HG02970 (cell line): Measurements from ENCODE around the gene BAD.
"Not testable (repeated sequence)": the region's sequence is repeated elsewhere in the genome, so short reads cannot be mapped to it uniquely, and the experiment has no call there.

Experiments
- ATAC-seq: cut with Tn5 transposase; IDR thresholded peaks from one replicate; pipeline ENCODE4 v1.9.1; 2021; ENCODE audit warnings: mild to moderate bottlenecking, moderate library complexity, moderate number of reproducible peaks; ENCODE audit not compliant: unreplicated experiment, low FRiP score

Gene BAD

DNA sequence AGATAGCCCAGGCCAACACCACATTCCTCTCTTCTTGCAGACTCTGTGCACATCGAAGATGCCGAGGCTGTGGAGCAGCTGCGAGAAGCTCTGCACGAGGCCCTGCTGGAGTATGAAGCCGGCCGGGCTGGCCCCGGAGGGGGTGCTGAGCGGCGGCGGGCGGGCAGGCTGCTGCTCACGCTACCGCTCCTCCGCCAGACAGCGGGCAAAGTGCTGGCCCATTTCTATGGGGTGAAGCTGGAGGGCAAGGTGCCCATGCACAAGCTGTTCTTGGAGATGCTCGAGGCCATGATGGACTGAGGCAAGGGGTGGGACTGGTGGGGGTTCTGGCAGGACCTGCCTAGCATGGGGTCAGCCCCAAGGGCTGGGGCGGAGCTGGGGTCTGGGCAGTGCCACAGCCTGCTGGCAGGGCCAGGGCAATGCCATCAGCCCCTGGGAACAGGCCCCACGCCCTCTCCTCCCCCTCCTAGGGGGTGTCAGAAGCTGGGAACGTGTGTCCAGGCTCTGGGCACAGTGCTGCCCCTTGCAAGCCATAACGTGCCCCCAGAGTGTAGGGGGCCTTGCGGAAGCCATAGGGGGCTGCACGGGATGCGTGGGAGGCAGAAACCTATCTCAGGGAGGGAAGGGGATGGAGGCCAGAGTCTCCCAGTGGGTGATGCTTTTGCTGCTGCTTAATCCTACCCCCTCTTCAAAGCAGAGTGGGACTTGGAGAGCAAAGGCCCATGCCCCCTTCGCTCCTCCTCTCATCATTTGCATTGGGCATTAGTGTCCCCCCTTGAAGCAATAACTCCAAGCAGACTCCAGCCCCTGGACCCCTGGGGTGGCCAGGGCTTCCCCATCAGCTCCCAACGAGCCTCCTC, 31.4 kb upstream of the BAD start:
- ATAC-seq = not testable (repeated sequence)

GRCh38 chr11:64314805-64315561, 30.5 kb upstream of the BAD start:
- ATAC-seq = no peak

DNA sequence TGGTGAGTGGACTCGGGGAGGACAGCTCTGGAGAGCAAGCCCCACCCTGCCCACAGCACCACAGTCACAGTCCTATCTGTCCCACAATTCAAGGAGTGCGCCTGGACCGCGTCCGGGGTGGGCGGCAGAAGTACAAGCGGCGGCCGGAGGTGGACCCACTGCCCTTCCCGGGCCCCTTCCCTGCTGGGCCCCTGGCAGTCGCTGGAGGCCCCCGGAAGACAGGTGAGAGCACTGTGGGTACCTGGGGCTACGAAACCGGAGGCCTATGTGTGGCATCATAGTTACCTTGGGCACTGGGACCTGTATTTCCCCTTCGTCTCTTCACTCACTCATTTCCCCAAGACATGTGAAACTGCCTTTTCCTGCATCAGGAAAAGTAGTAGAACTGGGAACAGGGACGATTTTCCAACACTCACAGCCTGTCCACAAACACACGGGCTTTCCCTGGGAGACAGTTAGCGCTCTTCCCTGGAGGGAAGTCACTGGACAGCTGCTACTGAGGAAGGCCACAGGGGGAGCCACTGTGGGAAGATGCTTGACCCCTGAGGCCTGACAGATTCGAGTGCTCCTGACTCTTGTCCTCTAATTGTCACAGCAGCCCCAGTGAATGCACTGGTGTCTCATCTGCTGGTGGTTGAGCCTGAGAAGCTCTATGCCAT, 29.8 kb upstream of the BAD start:
- no peak for ATAC-seq

- no peak for ATAC-seq
These were observed 29.2 kb upstream of the BAD start for GRCh38 chr11:64313491-64314145.

GRCh38 chr11:64312947-64313346, 28.5 kb upstream of the BAD start:
- no peak for ATAC-seq

GRCh38 chr11:64307795-64308194, 23.3 kb upstream of the BAD start:
- not testable (repeated sequence) for ATAC-seq

DNA sequence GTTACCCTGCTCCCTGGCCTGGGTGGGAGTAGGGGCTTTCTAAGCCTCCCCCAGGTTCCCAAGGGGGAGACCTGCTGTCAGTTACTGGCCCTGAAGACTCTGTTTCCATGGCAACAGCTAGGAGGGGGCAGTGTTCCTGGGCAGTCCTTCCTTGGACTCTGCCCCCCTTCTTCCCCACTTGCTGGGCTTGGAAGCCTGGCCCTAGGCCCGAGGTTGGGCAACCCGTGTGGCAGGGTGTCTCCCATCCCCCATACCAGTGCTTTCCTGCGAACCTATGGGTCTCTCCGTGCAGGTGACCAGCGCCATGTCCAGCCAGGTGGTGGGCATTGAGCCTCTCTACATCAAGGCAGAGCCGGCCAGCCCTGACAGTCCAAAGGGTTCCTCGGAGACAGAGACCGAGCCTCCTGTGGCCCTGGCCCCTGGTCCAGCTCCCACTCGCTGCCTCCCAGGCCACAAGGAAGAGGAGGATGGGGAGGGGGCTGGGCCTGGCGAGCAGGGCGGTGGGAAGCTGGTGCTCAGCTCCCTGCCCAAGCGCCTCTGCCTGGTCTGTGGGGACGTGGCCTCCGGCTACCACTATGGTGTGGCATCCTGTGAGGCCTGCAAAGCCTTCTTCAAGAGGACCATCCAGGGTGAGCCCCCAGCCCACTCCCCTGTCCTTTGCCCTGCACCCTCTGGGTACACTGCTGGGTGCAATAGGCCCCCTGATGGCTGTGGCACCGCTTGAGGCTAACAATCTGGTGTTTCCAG, 22.6 kb upstream of the BAD start:
- ATAC-seq = no peak

DNA sequence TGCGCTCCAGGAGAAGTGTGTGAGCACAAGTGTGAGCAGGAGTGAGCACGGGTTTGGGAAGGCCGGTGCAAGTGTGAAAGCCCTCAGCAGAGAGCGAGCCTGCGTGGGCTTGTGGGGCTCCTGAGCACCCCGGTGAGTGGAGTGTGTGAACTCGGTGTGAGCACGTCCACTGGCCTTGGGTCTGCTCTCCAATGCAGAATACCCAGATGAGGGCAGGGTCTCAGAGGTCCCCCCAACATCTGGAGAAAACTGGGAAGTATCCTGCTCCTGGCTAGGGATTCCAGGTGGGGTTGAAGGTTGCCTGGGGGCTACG, 22.1 kb upstream of the BAD start:
- ATAC-seq = no peak

- ATAC-seq = peak; percentile 17
These were observed 21.5 kb upstream of the BAD start for GRCh38 chr11:64305691-64306562.

GRCh38 chr11:64305075-64305690, 20.7 kb upstream of the BAD start, which contains the start of gene ESRRA:
Gene ESRRA, plus strand, starts transcription at chr11:64305524. Its CDS starts 1,656 bp downstream, at chr11:64307180.
- peak; percentile 72 for ATAC-seq

- ATAC-seq = peak; percentile 19
These were observed 20.0 kb upstream of the BAD start for GRCh38 chr11:64304316-64305072.

DNA sequence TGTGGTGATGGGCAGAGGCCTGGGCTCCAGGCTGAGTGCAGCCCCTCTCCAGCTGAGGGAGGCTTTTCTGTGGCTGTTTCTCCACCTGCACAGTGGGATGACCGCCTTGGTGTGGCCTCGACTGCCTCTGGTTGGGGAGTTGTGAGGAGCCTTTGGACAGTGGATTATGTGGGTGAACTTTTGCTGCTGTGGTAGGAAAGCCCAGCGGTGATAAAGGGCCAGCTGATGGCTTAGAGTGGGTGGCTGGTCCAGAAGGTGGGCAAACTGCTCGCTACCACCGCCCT, 19.5 kb upstream of the BAD start:
- ATAC-seq = no peak

- no peak for ATAC-seq
These were observed 18.9 kb upstream of the BAD start for GRCh38 chr11:64303109-64304031.

GRCh38 chr11:64299847-64300648, 15.6 kb upstream of the BAD start, which contains the start of gene CATSPERZ:
Gene CATSPERZ, plus strand, starts transcription at chr11:64300358. Its CDS starts 53 bp downstream, at chr11:64300411.
- ATAC-seq = no peak

- ATAC-seq = no peak
These were observed 14.7 kb upstream of the BAD start for GRCh38 chr11:64298966-64299846.
